Measurements from ENCODE around the gene DUOX1. TPM values are rescaled to one million over a fixed set of nuclear protein-coding genes. Genes with fewer than 3 reads are reported as not detected.
A peak's percentile ranks its signal among the peaks of the same experiment; 100 is the strongest.

Gene DUOX1
- total and polyA plus RNA-seq, 9 of the 15 experiments (the other 6 are each of a cell fraction or from before 2014, with no cell fraction given): 0.01 to 0.22 (median 0.01) TPM; not detected in 6

DNA sequence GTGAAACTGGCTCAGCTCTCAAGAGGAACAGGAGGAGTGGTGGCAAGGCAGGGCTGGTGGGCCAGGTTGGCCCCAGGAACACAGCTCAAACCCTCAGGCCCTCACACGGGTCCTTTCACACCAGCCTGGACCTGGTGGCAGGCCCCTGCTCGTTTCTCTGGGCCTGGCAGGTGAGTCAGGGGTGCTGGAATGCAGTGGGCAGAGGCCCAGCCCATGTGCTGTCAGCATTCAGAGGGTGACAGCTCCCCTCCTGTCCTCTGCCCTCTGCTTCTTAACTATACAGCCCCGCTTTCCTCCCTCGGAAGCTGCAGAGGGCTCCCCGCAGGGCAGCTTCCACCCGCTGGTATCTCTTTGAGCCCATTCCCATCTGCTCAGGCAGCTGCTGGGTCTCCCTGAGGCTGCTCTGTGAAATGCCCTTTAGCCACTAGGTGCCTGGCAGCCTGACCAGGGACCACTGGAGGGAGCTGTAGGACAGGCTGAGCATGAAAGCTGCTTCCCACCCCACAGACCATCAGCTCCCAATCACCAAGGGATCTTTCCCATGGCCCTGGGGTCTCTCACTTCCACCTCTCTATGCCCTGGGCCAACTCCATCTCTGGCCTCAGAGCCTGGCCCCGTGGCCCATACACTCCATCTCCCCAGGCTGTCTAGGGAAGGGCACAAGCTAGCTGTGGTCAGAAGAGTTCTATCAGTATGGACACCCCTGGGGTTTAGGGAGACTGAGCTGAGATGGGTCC lies 33.1 kb downstream of the DUOX1 start:
- Histone ChIP-seq H2AFZ (ENCODE audit: low read depth, low read length) (no peak overlapping the region), H3K27ac (ENCODE audit: extremely low read depth, low read depth, low read length) (no peak overlapping the region), H3K4me3 (no peak overlapping the region), H3K9me3 (replicated peaks; ENCODE audit: control insufficient read depth, insufficient read depth, low read depth, low read length) (no peaks in the 10 kb centered on the region), H3K9me1 (ENCODE audit: control insufficient read depth, insufficient read depth, low read length) (no peaks in the 10 kb centered on the region), H3K36me3 (ENCODE audit: control insufficient read depth, insufficient read depth, low read length) (no peaks in the 10 kb centered on the region), H4K20me1 (replicated peaks; ENCODE audit: control insufficient read depth, insufficient read depth, low read length) (peaks cover 5% of the 10 kb centered on the region; the same call in 1 of the 2 replicates), H3K9ac (ENCODE audit: insufficient read depth in 1 of 2, low read depth in 2 of 2, low read length in 2 of 2) (no peak overlapping the region), H3K79me2 (ENCODE audit: control insufficient read depth, insufficient read depth, low read length) (peaks cover 3% of the 10 kb centered on the region; the same call in 1 of the 3 replicates), H3K4me2 (ENCODE audit: insufficient read depth, low read length) (no peak overlapping the region), H3K4me1 (replicated peaks in 1 of 2; ENCODE audit: control insufficient read depth in 2 of 2, insufficient read depth in 2 of 2, low read length in 2 of 2) (peaks cover 9 to 29% of the 10 kb centered on the region in 2 experiments; a peak in 4 of 5 replicates), H3K27me3 (ENCODE audit: control insufficient read depth in 2 of 2, insufficient read depth in 2 of 2, low read length in 2 of 2) (no peaks in the 10 kb centered on the region)
- intact Hi-C loops (cut with micrococcal nuclease) (loop anchor here (1.0 to 10.0 kb wide), 6 partner anchors 35 to 452 kb away; a partner anchor contains a TSS), in situ Hi-C loops (cut with MboI) (no loop called here)
- DNase-seq (ENCODE audit: extremely low read depth in 1 of 4, low spot score in 3 of 4) (peak; percentile 82 to 87 (median 84)), FAIRE-seq (peak; percentile 98), ATAC-seq (peak; percentile 81)
- POLR2A ChIA-PET: interaction anchor here (0.9 to 1.8 kb wide), 8 partner anchors 13 to 55 kb away, joined by 3 to 6 read pairs (median 3); no protein-coding TSS in a partner anchor
- CTCF ChIA-PET (ENCODE audit: low intra/inter-chr PET ratio): interaction anchor here (0.6 to 4.3 kb wide), 2 partner anchors 113 to 295 kb away, joined by 3 to 48 read pairs; no protein-coding TSS in a partner anchor
- BruUV-seq (replicated peaks): no TSS peak
- WGBS (ENCODE audit: insufficient coverage, low coverage, missing lambda C conversion rate): 0% methylated on average over 7 of the region's 7 CpGs
- TF ChIP-seq CBX3 (IDR thresholded peaks at IDR 0.05; ENCODE audit: borderline replicate concordance in 1 of 2, low read length in 2 of 2) (no peak), BRCA1 (IDR thresholded peaks at IDR 0.05) (no peak), BRCA1 (CRISPR knock-in tag; IDR thresholded peaks at IDR 0.05) (no peak), RB1 (IDR thresholded peaks at IDR 0.05; ENCODE audit: low read depth) (peak; percentile 65; the same call in 1 of the 2 replicates), XRCC5 (IDR thresholded peaks at IDR 0.05; ENCODE audit: low read depth, low read length) (0 out of 2 replicates have a peak, but pooled peaks have one; percentile 50), NCOA1 (IDR thresholded peaks at IDR 0.05; ENCODE audit: low read depth) (no peak), ARNT (IDR thresholded peaks at IDR 0.05) (peak in 1 of 2 experiments; percentile 46; a peak in 1 of 4 replicates), KLF13 (tag; IDR thresholded peaks at IDR 0.05; ENCODE audit: borderline replicate concordance, low read depth) (no peak), MYNN (IDR thresholded peaks at IDR 0.05) (peak; percentile 30; the same call in 1 of the 2 replicates), MYNN (CRISPR knock-in tag; IDR thresholded peaks at IDR 0.05) (no peak), RUNX1 (IDR thresholded peaks at IDR 0.05; ENCODE audit: low read depth) (no peak), NFE2 (IDR thresholded peaks at IDR 0.05; ENCODE audit: low read depth) (no peak), EGR1 (conservative IDR thresholded peaks at IDR 0.05) (0 out of 2 replicates have a peak, but pooled peaks have one; percentile 17)
- TF ChIP-seq, protein P1, sequence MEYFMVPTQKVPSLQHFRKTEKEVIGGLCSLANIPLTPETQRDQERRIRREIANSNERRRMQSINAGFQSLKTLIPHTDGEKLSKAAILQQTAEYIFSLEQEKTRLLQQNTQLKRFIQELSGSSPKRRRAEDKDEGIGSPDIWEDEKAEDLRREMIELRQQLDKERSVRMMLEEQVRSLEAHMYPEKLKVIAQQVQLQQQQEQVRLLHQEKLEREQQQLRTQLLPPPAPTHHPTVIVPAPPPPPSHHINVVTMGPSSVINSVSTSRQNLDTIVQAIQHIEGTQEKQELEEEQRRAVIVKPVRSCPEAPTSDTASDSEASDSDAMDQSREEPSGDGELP (CRISPR knock-in tag; IDR thresholded peaks at IDR 0.05; ENCODE audit: borderline replicate concordance): peak; percentile 63; the same call in 1 of the 2 replicates
- TF ChIP-seq, protein P2, sequence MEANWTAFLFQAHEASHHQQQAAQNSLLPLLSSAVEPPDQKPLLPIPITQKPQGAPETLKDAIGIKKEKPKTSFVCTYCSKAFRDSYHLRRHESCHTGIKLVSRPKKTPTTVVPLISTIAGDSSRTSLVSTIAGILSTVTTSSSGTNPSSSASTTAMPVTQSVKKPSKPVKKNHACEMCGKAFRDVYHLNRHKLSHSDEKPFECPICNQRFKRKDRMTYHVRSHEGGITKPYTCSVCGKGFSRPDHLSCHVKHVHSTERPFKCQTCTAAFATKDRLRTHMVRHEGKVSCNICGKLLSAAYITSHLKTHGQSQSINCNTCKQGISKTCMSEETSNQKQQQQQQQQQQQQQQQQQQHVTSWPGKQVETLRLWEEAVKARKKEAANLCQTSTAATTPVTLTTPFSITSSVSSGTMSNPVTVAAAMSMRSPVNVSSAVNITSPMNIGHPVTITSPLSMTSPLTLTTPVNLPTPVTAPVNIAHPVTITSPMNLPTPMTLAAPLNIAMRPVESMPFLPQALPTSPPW (CRISPR knock-in tag; IDR thresholded peaks at IDR 0.05): no peak
- TF ChIP-seq, protein P3, sequence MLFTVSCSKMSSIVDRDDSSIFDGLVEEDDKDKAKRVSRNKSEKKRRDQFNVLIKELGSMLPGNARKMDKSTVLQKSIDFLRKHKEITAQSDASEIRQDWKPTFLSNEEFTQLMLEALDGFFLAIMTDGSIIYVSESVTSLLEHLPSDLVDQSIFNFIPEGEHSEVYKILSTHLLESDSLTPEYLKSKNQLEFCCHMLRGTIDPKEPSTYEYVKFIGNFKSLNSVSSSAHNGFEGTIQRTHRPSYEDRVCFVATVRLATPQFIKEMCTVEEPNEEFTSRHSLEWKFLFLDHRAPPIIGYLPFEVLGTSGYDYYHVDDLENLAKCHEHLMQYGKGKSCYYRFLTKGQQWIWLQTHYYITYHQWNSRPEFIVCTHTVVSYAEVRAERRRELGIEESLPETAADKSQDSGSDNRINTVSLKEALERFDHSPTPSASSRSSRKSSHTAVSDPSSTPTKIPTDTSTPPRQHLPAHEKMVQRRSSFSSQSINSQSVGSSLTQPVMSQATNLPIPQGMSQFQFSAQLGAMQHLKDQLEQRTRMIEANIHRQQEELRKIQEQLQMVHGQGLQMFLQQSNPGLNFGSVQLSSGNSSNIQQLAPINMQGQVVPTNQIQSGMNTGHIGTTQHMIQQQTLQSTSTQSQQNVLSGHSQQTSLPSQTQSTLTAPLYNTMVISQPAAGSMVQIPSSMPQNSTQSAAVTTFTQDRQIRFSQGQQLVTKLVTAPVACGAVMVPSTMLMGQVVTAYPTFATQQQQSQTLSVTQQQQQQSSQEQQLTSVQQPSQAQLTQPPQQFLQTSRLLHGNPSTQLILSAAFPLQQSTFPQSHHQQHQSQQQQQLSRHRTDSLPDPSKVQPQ (CRISPR knock-in tag; IDR thresholded peaks at IDR 0.05; ENCODE audit: borderline replicate concordance): no peak
